ENCODE results near the gene PTTG1IP.
"Not testable (repeated sequence)": the region's sequence is repeated elsewhere in the genome, so short reads cannot be mapped to it uniquely, and the experiment has no call there.

PTTG1IP gene

GRCh38 chr21:44845418-44846223, 27.9 kb downstream of the PTTG1IP start:
- DNase-seq (peak; percentile 78), ATAC-seq (peak; percentile 85)

GRCh38 chr21:44844256-44844655, 29.2 kb downstream of the PTTG1IP start:
- no peak for ATAC-seq

GRCh38 chr21:44842721-44843445, 30.6 kb downstream of the PTTG1IP start:
- DNase-seq (no peak), ATAC-seq (no peak)

More at GRCh38 chr21:44844256-44844655, 29.2 kb downstream of the PTTG1IP start:
- no peak for DNase-seq

GRCh38 chr21:44842087-44842486, 31.4 kb downstream of the PTTG1IP start:
- ATAC-seq (no peak), DNase-seq (no peak)

GRCh38 chr21:44840771-44841170, 32.7 kb downstream of the PTTG1IP start:
- DNase-seq = no peak
- no peak for ATAC-seq

GRCh38 chr21:44838951-44839350, 34.5 kb downstream of the PTTG1IP start:
- ATAC-seq (no peak), DNase-seq (no peak)

- no peak for ATAC-seq
- DNase-seq = no peak
These were observed 35.2 kb downstream of the PTTG1IP start for GRCh38 chr21:44838039-44838895.

- DNase-seq = no peak
- no peak for ATAC-seq
These were observed 36.0 kb downstream of the PTTG1IP start for GRCh38 chr21:44837537-44837936.

- ATAC-seq (no peak), DNase-seq (no peak)
These were observed 36.6 kb downstream of the PTTG1IP start for GRCh38 chr21:44836666-44837471.

- no peak for ATAC-seq
- DNase-seq = no peak
These were observed 37.2 kb downstream of the PTTG1IP start for GRCh38 chr21:44836349-44836665.

GRCh38 chr21:44835647-44835973, 37.9 kb downstream of the PTTG1IP start:
- ATAC-seq (no peak), DNase-seq (no peak)

- ATAC-seq = no peak
- DNase-seq = no peak
These were observed 38.4 kb downstream of the PTTG1IP start for GRCh38 chr21:44834951-44835646.

- DNase-seq (no peak), ATAC-seq (no peak)
These were observed 39.1 kb downstream of the PTTG1IP start for GRCh38 chr21:44834231-44834950.

GRCh38 chr21:44833663-44834062, 39.8 kb downstream of the PTTG1IP start:
- DNase-seq (no peak), ATAC-seq (no peak)

- DNase-seq, ATAC-seq: not testable (repeated sequence)
These were observed 40.8 kb downstream of the PTTG1IP start for GRCh38 chr21:44832516-44833255.

- ATAC-seq (no peak), DNase-seq (no peak)
These were observed 42.1 kb downstream of the PTTG1IP start for GRCh38 chr21:44831227-44831860.

GRCh38 chr21:44829507-44830092, 43.9 kb downstream of the PTTG1IP start:
- ATAC-seq (peak; percentile 81), DNase-seq (no peak)

GRCh38 chr21:44828362-44829056, 45.0 kb downstream of the PTTG1IP start:
- DNase-seq (no peak), ATAC-seq (no peak)
